RWPE2 (cell line): ENCODE measurements around the gene RSPH6A.

Source experiments
- ATAC-seq: fragments of 200-7000 bp; cut with Tn5 transposase; 3 replicates; pipeline ENCODE4 v1.9.1; 2021; ENCODE audit warnings: low read depth
- DNase-seq: peaks from one replicate; pipeline ENCODE4 v3.0.0-alpha.2; 2020; ENCODE audit warnings: low spot score
- H3K27ac ChIP-seq: fragments of 450-650 bp; 2 replicates; pipeline ENCODE4 v1.5.1; 2017; ENCODE audit warnings: mild to moderate bottlenecking; ENCODE audit not compliant: poor library complexity, severe bottlenecking
- H3K27me3 ChIP-seq: fragments of 250-450 bp; sonication (Bioruptor Pico); 2 replicates; pipeline ENCODE4 v1.5.1; 2021; ENCODE audit warnings: mild to moderate bottlenecking, moderate library complexity; ENCODE audit not compliant: insufficient read depth, poor library complexity, severe bottlenecking
- H3K36me3 ChIP-seq: fragments of 250-450 bp; sonication (Bioruptor Pico); 2 replicates; pipeline ENCODE4 v1.5.1; 2020; ENCODE audit warnings: low read depth, mild to moderate bottlenecking, moderate library complexity
- H3K4me1 ChIP-seq: fragments of 250-450 bp; sonication (Bioruptor Pico); 2 replicates; pipeline ENCODE4 v1.5.1; 2021; ENCODE audit warnings: mild to moderate bottlenecking, moderate library complexity; ENCODE audit not compliant: insufficient read depth, poor library complexity, severe bottlenecking
- H3K4me3 ChIP-seq: fragments of 250-450 bp; sonication (Bioruptor Pico); 2 replicates; pipeline ENCODE4 v1.5.1; 2021; ENCODE audit warnings: mild to moderate bottlenecking, moderate library complexity; ENCODE audit not compliant: severe bottlenecking
- H3K9me3 ChIP-seq: fragments of 250-450 bp; sonication (Bioruptor Pico); 2 replicates; pipeline ENCODE4 v1.5.1; 2021; ENCODE audit warnings: mild to moderate bottlenecking, moderate library complexity; ENCODE audit not compliant: severe bottlenecking
- TF ChIP-seq, protein P1 (sequence below): fragments of 450-650 bp; IDR thresholded peaks from one replicate; pipeline ENCODE4 v1.5.1; 2017; ENCODE audit warnings: mild to moderate bottlenecking, moderate library complexity; ENCODE audit not compliant: poor library complexity, severe bottlenecking

RSPH6A gene

DNA sequence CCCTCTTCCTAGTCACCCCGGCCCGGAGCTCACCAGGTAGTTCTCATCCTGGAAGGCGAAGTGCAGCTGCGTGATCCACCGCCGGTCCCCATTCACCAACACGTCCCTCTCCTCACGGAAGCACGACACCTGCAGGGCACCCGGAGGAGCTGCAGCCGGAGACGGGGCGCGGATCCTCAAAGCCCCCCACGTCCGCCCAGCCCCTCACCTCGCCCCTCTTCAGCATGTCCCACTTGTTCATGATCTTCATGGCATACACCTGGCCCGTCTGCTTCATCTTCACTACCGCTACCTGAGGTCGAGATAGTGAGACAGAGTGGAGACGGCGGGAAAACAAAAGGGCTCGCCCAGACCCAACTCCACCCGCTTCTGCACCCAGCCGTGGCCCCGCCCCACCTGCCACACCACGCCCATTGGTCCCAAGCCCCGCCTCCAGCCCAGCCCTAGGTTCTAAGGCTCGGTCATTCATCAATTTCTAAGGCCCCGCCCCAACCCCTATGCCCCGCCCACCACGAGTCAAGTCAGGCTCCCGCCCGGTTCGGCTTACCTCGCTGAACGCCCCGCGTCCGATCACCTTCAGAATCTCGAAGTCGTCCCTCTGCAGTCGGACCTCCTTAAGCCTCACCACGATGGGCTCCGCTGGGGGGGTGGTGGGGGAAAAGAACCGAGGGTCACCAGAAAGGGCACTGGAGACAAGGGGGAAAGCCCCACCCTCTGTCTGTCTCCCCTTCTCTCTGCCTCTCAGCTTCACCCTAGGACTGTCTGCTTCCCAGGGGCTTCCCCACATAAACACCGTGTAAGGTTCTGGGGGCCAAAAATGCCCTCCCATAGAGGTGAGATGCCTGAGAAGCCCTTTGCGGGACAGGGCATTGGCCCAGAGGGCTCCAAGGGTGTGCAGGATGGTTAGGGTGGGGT is 35.6 kb downstream of the RSPH6A start:
- Histone ChIP-seq H3K4me3 (peak overlapping the region; percentile 37), H3K4me1 (peaks cover 27% of the 10 kb centered on the region), H3K27me3 (no peaks in the 10 kb centered on the region), H3K9me3 (no peaks in the 10 kb centered on the region), H3K36me3 (peaks cover 19% of the 10 kb centered on the region), H3K27ac (no peak overlapping the region)
- ATAC-seq = peak; percentile 72
- peak; percentile 91 for DNase-seq
- TF ChIP-seq, protein P1, sequence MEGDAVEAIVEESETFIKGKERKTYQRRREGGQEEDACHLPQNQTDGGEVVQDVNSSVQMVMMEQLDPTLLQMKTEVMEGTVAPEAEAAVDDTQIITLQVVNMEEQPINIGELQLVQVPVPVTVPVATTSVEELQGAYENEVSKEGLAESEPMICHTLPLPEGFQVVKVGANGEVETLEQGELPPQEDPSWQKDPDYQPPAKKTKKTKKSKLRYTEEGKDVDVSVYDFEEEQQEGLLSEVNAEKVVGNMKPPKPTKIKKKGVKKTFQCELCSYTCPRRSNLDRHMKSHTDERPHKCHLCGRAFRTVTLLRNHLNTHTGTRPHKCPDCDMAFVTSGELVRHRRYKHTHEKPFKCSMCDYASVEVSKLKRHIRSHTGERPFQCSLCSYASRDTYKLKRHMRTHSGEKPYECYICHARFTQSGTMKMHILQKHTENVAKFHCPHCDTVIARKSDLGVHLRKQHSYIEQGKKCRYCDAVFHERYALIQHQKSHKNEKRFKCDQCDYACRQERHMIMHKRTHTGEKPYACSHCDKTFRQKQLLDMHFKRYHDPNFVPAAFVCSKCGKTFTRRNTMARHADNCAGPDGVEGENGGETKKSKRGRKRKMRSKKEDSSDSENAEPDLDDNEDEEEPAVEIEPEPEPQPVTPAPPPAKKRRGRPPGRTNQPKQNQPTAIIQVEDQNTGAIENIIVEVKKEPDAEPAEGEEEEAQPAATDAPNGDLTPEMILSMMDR = peak; percentile 78

GRCh38 chr19:45778010-45778661 is 37.0 kb downstream of the RSPH6A start:
- no peak overlapping the region for H3K4me3 ChIP-seq
- H3K27me3 ChIP-seq = no peaks in the 10 kb centered on the region
- H3K4me1 ChIP-seq = peaks cover 21% of the 10 kb centered on the region
- H3K36me3 ChIP-seq = peaks cover 21% of the 10 kb centered on the region
- TF ChIP-seq, protein P1 = no peak
- ATAC-seq (no peak), DNase-seq (no peak)
- H3K27ac ChIP-seq = no peak overlapping the region
- no peaks in the 10 kb centered on the region for H3K9me3 ChIP-seq

GRCh38 chr19:45777395-45777961 is 37.6 kb downstream of the RSPH6A start:
- Histone ChIP-seq H3K27ac (no peak overlapping the region), H3K4me3 (no peak overlapping the region), H3K27me3 (no peaks in the 10 kb centered on the region), H3K36me3 (peaks cover 21% of the 10 kb centered on the region), H3K9me3 (no peaks in the 10 kb centered on the region), H3K4me1 (peaks cover 17% of the 10 kb centered on the region)
- TF ChIP-seq, protein P1 = no peak
- DNase-seq (no peak), ATAC-seq (no peak)

DNA sequence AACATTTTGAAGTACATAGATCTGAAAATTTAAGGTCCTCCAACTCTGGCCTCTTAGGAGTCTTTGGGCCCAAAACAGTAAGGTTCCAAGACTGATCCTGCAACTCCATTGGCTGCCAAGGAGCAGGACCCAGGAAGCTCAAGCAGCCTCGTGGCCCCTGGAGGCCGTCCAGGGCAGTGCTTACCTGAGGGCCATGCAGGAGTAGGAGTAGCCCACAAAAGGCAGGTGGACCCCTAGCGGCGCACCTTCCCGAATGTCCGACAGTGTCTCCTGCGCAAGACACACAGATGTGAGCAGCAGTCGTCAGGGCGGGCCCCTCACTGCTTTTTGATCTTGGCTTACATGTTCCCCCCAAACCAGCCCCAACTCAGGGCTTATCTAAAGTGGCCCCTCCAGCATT is 40.3 kb downstream of the RSPH6A start:
- H3K27me3 ChIP-seq = no peaks in the 10 kb centered on the region
- peaks cover 21% of the 10 kb centered on the region for H3K36me3 ChIP-seq
- TF ChIP-seq, protein P1 = no peak
- no peak overlapping the region for H3K27ac ChIP-seq
- H3K4me3 ChIP-seq = no peak overlapping the region
- ATAC-seq = no peak
- no peak for DNase-seq
- H3K4me1 ChIP-seq = no peaks in the 10 kb centered on the region
- no peaks in the 10 kb centered on the region for H3K9me3 ChIP-seq
